B cell (primary cell): Measurements from ENCODE around the gene TBXAS1. TPM values are rescaled to one million over a fixed set of nuclear protein-coding genes. Genes with fewer than 3 reads are reported as not detected.

ENCODE experiments used
- ATAC-seq: fragments of 200-7000 bp; cut with Tn5 transposase; one replicate; pipeline ENCODE4 v1.10.0; 2021; ENCODE audit warnings: low read depth, mild to moderate bottlenecking, moderate number of reproducible peaks, moderate library complexity
- CTCF ChIA-PET: fragments of 350-600 bp; sonication (Branson Sonifier 250); formaldehyde crosslinking; loops from one replicate; lab custom pipeline; 2021; ENCODE audit warnings: antibody characterized with exemption, inconsistent platforms; lab: Charles Lee
- POLR2A ChIA-PET: fragments of 350-600 bp; sonication (Branson Sonifier 250); formaldehyde crosslinking; loops from one replicate; lab custom pipeline; 2021; ENCODE audit warnings: antibody characterized with exemption; lab: Charles Lee
- DNase-seq: peaks from one replicate; pipeline ENCODE4 v3.0.0; 2013
- H2AFZ ChIP-seq: 2 replicates; pipeline ENCODE4 v1.6.1; 2012; ENCODE audit warnings: mild to moderate bottlenecking, low read depth, low read length; ENCODE audit not compliant: insufficient read depth, poor library complexity, severe bottlenecking
- H3K27ac ChIP-seq, 2 donors: 1 replicate in 1 of 2; 2 replicates in 1 of 2; pipeline ENCODE4 v1.5.1; 2012 to 2013; ENCODE audit warnings: low read length in 2 of 2, mild to moderate bottlenecking in 2 of 2, moderate library complexity in 1 of 2
- H3K27me3 ChIP-seq, 4 experiments: fragments of 200-600 bp in 1 of 4; sonication (generic) in 1 of 4; replicated peaks in 1 of 4; 1 replicate in 2 of 4; 2 replicates in 2 of 4; pipeline versions ENCODE4 v1.6.1 to v1.7.0; 2013 to 2016; ENCODE audit warnings: low read length in 3 of 4, mild to moderate bottlenecking in 2 of 4, mixed read lengths in 1 of 4, moderate library complexity in 1 of 4; ENCODE audit not compliant: insufficient read depth in 4 of 4, control insufficient read depth in 3 of 4; ENCODE audit errors: control extremely low read depth in 1 of 4
- H3K36me3 ChIP-seq, 2 experiments: replicated peaks in 1 of 2; 1 replicate in 1 of 2; 2 replicates in 1 of 2; pipeline versions ENCODE4 v1.6.1 to v1.7.1; 2013; ENCODE audit warnings: low read length in 1 of 2; ENCODE audit not compliant: insufficient read depth in 2 of 2, control insufficient read depth in 1 of 2; ENCODE audit errors: control extremely low read depth in 1 of 2, extremely low read depth in 1 of 2
- H3K4me1 ChIP-seq, 2 donors: fragments of 200-600 bp in 1 of 2; sonication (generic) in 1 of 2; 1 replicate in 1 of 2; 2 replicates in 1 of 2; pipeline versions ENCODE4 v1.5.1 to v1.6.1; 2013 to 2017; ENCODE audit warnings: low read length in 2 of 2; ENCODE audit not compliant: control insufficient read depth in 2 of 2, insufficient read depth in 2 of 2
- H3K4me2 ChIP-seq: replicated peaks from 2 replicates; pipeline ENCODE3; 2012; ENCODE audit warnings: mild to moderate bottlenecking, low read depth, low read length; ENCODE audit not compliant: poor library complexity, severe bottlenecking
- H3K4me3 ChIP-seq, 5 experiments: fragments of 200-600 bp in 1 of 5; sonication (generic) in 1 of 5; 1 replicate in 3 of 5; 2 replicates in 2 of 5; pipeline versions ENCODE4 v1.5.1 to v1.7.0; 2011 to 2016; ENCODE audit warnings: low read length in 4 of 5, mild to moderate bottlenecking in 4 of 5, low read depth in 2 of 5, control low read depth in 1 of 5, moderate library complexity in 1 of 5; ENCODE audit not compliant: insufficient read depth in 1 of 5; ENCODE audit errors: control extremely low read depth in 1 of 5, extremely low read depth in 1 of 5
- H3K79me2 ChIP-seq: fragments of 200-600 bp; sonication (generic); one replicate; pipeline ENCODE4 v1.6.0; 2016; ENCODE audit warnings: low read length; ENCODE audit not compliant: control insufficient read depth, insufficient read depth
- H3K9ac ChIP-seq: fragments of 200-600 bp; sonication (generic); 2 replicates; pipeline ENCODE4 v1.6.1; 2017; ENCODE audit warnings: mild to moderate bottlenecking, low read length, moderate library complexity
- H3K9me3 ChIP-seq, 3 donors: one replicate each; pipeline versions ENCODE4 v1.6.1 to v1.7.1; 2013; ENCODE audit warnings: low read length in 2 of 3; ENCODE audit not compliant: control insufficient read depth in 2 of 3, insufficient read depth in 1 of 3; ENCODE audit errors: control extremely low read depth in 1 of 3
- H4K20me1 ChIP-seq: 2 replicates; pipeline ENCODE4 v1.6.0; 2012; ENCODE audit warnings: mild to moderate bottlenecking, low read length; ENCODE audit not compliant: insufficient read depth, control insufficient read depth, poor library complexity, severe bottlenecking
- H3K27ac Mint-ChIP-seq: one replicate; pipeline ENCODE4 v1.8.0; 2021; ENCODE audit warnings: mixed read lengths
- H3K27me3 Mint-ChIP-seq: one replicate; pipeline ENCODE4 v1.8.0; 2021; ENCODE audit warnings: mixed read lengths
- H3K4me1 Mint-ChIP-seq: one replicate; pipeline ENCODE4 v1.8.0; 2021; ENCODE audit warnings: mixed read lengths
- H3K4me3 Mint-ChIP-seq: one replicate; pipeline ENCODE4 v1.8.0; 2021; ENCODE audit warnings: mixed read lengths
- H3K9me3 Mint-ChIP-seq: one replicate; pipeline ENCODE4 v1.8.0; 2022; ENCODE audit warnings: mixed read lengths; ENCODE audit not compliant: insufficient read depth
- EZH2 ChIP-seq: IDR thresholded peaks from 2 replicates; pipeline ENCODE4 v1.6.1; 2012; ENCODE audit warnings: borderline replicate concordance, low read depth, mild to moderate bottlenecking, moderate library complexity, low read length; ENCODE audit not compliant: insufficient read depth, poor library complexity, severe bottlenecking
- WGBS: methylation state at CpG from one replicate; pipeline ENCODE4 v1.1.5; 2013; ENCODE audit warnings: missing lambda C conversion rate; ENCODE audit not compliant: insufficient coverage; 5-methylcytosine and 5-hydroxymethylcytosine counted together
- intact Hi-C: fragments of 100-400 bp; cut with micrococcal nuclease; formaldehyde crosslinking; loops from one replicate; pipeline ENCODE4 v1.10.0; 2022
- polyA plus RNA-seq: library from polyadenylated mRNA; depleted of rRNA; stranded (reverse); fragments of >200 nt; gene quantifications from 2 replicates; pipeline ENCODE4 v1.2.3, GENCODE V29; 2012
- total RNA-seq, 2 donors: library from RNA; stranded (reverse); fragments of 120-200 nt in 1 of 2; gene quantifications; 1 replicate in 1 of 2; 2 replicates in 1 of 2; pipeline versions ENCODE4 v1.2.3 to v1.2.4, GENCODE V29; 2013 to 2022
- TF ChIP-seq, protein P1 (sequence below): fragments of 200-600 bp; IDR thresholded peaks from one replicate; pipeline ENCODE4 v1.8.0; 2022; ENCODE audit warnings: antibody characterized with exemption, mild to moderate bottlenecking

The TBXAS1 gene
- total and polyA plus RNA-seq, 2 donors (not counting 1 experiment from before 2014, with no cell fraction given) = 8.1 to 21.0 TPM

- 83% methylated on average over 2 of the region's 3 CpGs for WGBS
- Mint-ChIP-seq H3K27me3 (no peaks in the 10 kb centered on the region), H3K4me1 (no peaks in the 10 kb centered on the region), H3K27ac (peak overlapping the region; percentile 39), H3K9me3 (no peaks in the 10 kb centered on the region), H3K4me3 (no peak overlapping the region)
- H3K4me1 ChIP-seq = no peaks in the 10 kb centered on the region
- H3K27ac ChIP-seq = no peak overlapping the region
- intact Hi-C loops = no loop called here
- H3K79me2 ChIP-seq = no peaks in the 10 kb centered on the region
- no peak for TF ChIP-seq EZH2
- TF ChIP-seq, protein P1, sequence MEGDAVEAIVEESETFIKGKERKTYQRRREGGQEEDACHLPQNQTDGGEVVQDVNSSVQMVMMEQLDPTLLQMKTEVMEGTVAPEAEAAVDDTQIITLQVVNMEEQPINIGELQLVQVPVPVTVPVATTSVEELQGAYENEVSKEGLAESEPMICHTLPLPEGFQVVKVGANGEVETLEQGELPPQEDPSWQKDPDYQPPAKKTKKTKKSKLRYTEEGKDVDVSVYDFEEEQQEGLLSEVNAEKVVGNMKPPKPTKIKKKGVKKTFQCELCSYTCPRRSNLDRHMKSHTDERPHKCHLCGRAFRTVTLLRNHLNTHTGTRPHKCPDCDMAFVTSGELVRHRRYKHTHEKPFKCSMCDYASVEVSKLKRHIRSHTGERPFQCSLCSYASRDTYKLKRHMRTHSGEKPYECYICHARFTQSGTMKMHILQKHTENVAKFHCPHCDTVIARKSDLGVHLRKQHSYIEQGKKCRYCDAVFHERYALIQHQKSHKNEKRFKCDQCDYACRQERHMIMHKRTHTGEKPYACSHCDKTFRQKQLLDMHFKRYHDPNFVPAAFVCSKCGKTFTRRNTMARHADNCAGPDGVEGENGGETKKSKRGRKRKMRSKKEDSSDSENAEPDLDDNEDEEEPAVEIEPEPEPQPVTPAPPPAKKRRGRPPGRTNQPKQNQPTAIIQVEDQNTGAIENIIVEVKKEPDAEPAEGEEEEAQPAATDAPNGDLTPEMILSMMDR = no peak
- no peak overlapping the region for H2AFZ ChIP-seq
- ChIA-PET CTCF (interaction anchor here (0.7 to 1.3 kb wide), 2 partner anchors 13 to 131 kb away, joined by 3 read pairs; no protein-coding TSS in a partner anchor), POLR2A (no interaction called here)
- H4K20me1 ChIP-seq = no peaks in the 10 kb centered on the region
- H3K4me2 ChIP-seq = no peak overlapping the region
- DNase-seq (no peak), ATAC-seq (no peak)
- peaks cover 0 to 22% of the 10 kb centered on the region in 2 experiments for H3K36me3 ChIP-seq
- no peaks in the 10 kb centered on the region for H3K27me3 ChIP-seq
- H3K9me3 ChIP-seq = no peaks in the 10 kb centered on the region
- H3K9ac ChIP-seq = no peak overlapping the region
- no peak overlapping the region for H3K4me3 ChIP-seq
Observed at GRCh38 chr7:140019606-140020005, 190.5 kb downstream of the TBXAS1 start.

- H3K4me1 Mint-ChIP-seq = no peaks in the 10 kb centered on the region
- no peaks in the 10 kb centered on the region for H3K27me3 Mint-ChIP-seq
- no peaks in the 10 kb centered on the region for H3K79me2 ChIP-seq
- TF ChIP-seq EZH2 = no peak
- TF ChIP-seq, protein P1 = no peak
- H3K4me3 Mint-ChIP-seq = no peak overlapping the region
- no peak for ATAC-seq
- ChIA-PET CTCF (no interaction called here), POLR2A (no interaction called here)
- H4K20me1 ChIP-seq = peaks cover 5% of the 10 kb centered on the region
- H3K27me3 ChIP-seq = no peaks in the 10 kb centered on the region
- H3K4me2 ChIP-seq = no peak overlapping the region
- H3K36me3 ChIP-seq = peaks cover 0 to 40% of the 10 kb centered on the region in 2 experiments
- 100% methylated on average over 8 of the region's 8 CpGs for WGBS
- H3K9me3 Mint-ChIP-seq = no peaks in the 10 kb centered on the region
- no peaks in the 10 kb centered on the region for H3K9me3 ChIP-seq
- no peak for DNase-seq
- H3K27ac Mint-ChIP-seq = peak overlapping the region; percentile 57
- no peaks in the 10 kb centered on the region for H3K4me1 ChIP-seq
- intact Hi-C loops = no loop called here
- no peak overlapping the region for H3K4me3 ChIP-seq
- no peak overlapping the region for H2AFZ ChIP-seq
- no peak overlapping the region for H3K27ac ChIP-seq
- H3K9ac ChIP-seq = no peak overlapping the region
Observed at GRCh38 chr7:140021603-140022002, 192.5 kb downstream of the TBXAS1 start.
